22Rv1 (cell line): ENCODE measurements around the gene COL4A2.

Experiments used
- CTCF ChIP-seq: fragments of 450-650 bp; IDR thresholded peaks from 2 replicates; pipeline ENCODE4 v1.5.1; 2017; ENCODE audit warnings: mild to moderate bottlenecking
- ZFX ChIP-seq: fragments of 450-650 bp; IDR thresholded peaks from 2 replicates; pipeline ENCODE4 v1.6.1; 2017; ENCODE audit warnings: antibody characterized with exemption, borderline replicate concordance

DNA sequence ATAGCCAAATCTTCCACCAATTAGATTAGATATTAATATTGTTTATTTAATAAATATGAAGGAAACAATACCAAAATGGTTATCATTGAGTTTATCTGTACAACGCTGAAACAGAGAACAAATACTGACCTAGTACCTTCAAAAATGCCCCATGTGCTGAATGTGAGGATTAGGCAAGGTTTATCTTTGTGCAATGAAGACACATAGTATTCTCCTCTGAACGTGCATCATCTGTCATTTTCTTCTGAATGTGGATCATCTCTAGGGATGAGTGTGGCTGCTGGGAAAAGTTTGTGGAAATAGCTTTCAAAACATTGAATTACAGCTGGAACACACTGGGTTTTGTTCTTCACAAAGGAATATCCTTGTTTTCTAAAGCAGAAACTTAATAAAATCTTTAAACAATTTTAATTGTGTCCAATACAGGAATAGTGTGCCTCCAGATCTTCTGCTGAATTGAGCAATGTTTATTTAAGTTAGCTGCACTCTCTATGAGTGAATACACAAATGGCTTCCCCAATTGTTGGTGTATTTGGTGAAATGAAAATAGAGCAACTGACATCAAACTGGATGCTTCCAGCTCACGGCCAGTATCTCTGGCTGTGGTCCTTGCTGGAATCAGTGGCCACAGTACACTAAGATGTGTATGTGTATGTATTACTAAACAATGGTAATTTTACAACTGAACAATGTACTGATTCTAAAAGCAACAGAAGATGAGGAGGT, 6.8 kb upstream of the COL4A2 start:
- TF ChIP-seq CTCF (no peak), ZFX (no peak)
